Effector CD8-positive, alpha-beta T cell (primary cell): ENCODE data around the gene GPR35.

Source experiments
- DNase-seq: peaks from one replicate; lab custom pipeline; 2025; lab: John Stamatoyannopoulos, UW

The GPR35 gene

GRCh38 chr2:240638512-240639160, 13.4 kb downstream of the GPR35 start:
- no peak for DNase-seq

- no peak for DNase-seq
Observed at GRCh38 chr2:240639566-240639965, 14.3 kb downstream of the GPR35 start.

GRCh38 chr2:240640939-240641338, 15.7 kb downstream of the GPR35 start:
- DNase-seq = no peak

GRCh38 chr2:240642061-240642805, 17.0 kb downstream of the GPR35 start:
- no peak for DNase-seq

GRCh38 chr2:240642806-240643092, 17.5 kb downstream of the GPR35 start:
- DNase-seq = no peak

GRCh38 chr2:240643093-240643810, 18.0 kb downstream of the GPR35 start:
- DNase-seq = no peak

- no peak for DNase-seq
Observed at GRCh38 chr2:240643811-240644150, 18.5 kb downstream of the GPR35 start.

- DNase-seq = no peak
Observed at GRCh38 chr2:240644171-240644651, 18.9 kb downstream of the GPR35 start.

- DNase-seq = no peak
Observed at GRCh38 chr2:240644859-240645301, 19.6 kb downstream of the GPR35 start.

GRCh38 chr2:240645346-240645745, 20.1 kb downstream of the GPR35 start:
- DNase-seq = no peak

GRCh38 chr2:240645801-240646175, 20.5 kb downstream of the GPR35 start:
- DNase-seq = no peak

GRCh38 chr2:240646176-240646899, 21.1 kb downstream of the GPR35 start:
- DNase-seq = no peak

GRCh38 chr2:240646900-240647502, 21.7 kb downstream of the GPR35 start:
- DNase-seq = no peak

- DNase-seq = no peak
Observed at GRCh38 chr2:240647503-240648154, 22.3 kb downstream of the GPR35 start.

- DNase-seq = no peak
Observed at GRCh38 chr2:240648155-240648649, 22.9 kb downstream of the GPR35 start.

GRCh38 chr2:240648650-240649275, 23.5 kb downstream of the GPR35 start:
- no peak for DNase-seq

GRCh38 chr2:240649331-240649730, 24.1 kb downstream of the GPR35 start:
- DNase-seq = no peak

GRCh38 chr2:240650254-240650965, 25.1 kb downstream of the GPR35 start:
- no peak for DNase-seq

- DNase-seq = no peak
Observed at GRCh38 chr2:240651185-240651584, 25.9 kb downstream of the GPR35 start.
